Cardiac muscle cell (in vitro differentiated cells and primary cell): ENCODE measurements around the gene WDR43. TPM values are rescaled to one million over a fixed set of nuclear protein-coding genes. Genes with fewer than 3 reads are reported as not detected.

Experiments
- DNase-seq, 2 donors: peaks; one replicate each; pipeline versions ENCODE4 v3.0.0 to v3.0.0-alpha.2; 2010 to 2017; ENCODE audit warnings: low read depth in 1 of 2, low spot score in 1 of 2
- H3K27ac ChIP-seq: fragments of 200-600 bp; sonication (generic); 2 replicates; pipeline ENCODE4 v1.5.1; 2016
- H3K27me3 ChIP-seq: fragments of 200-600 bp; sonication (generic); 2 replicates; pipeline ENCODE4 v1.6.0; 2016; ENCODE audit warnings: control low read depth
- H3K36me3 ChIP-seq: fragments of 200-600 bp; sonication (generic); 2 replicates; pipeline ENCODE4 v1.5.1; 2016; ENCODE audit warnings: control low read depth
- H3K4me1 ChIP-seq: fragments of 200-600 bp; sonication (generic); 2 replicates; pipeline ENCODE4 v1.8.1; 2017; ENCODE audit warnings: low read depth, mild to moderate bottlenecking, mixed run types
- H3K4me3 ChIP-seq: fragments of 200-600 bp; sonication (generic); 2 replicates; pipeline ENCODE4 v1.5.1; 2016; ENCODE audit warnings: mild to moderate bottlenecking
- H3K9me3 ChIP-seq: fragments of 200-600 bp; sonication (generic); 2 replicates; pipeline ENCODE4 v1.5.1; 2017; ENCODE audit warnings: low read depth, mild to moderate bottlenecking, control low read depth
- CTCF ChIP-seq: IDR thresholded peaks from 2 replicates; pipeline ENCODE4 v1.5.1; 2012; ENCODE audit warnings: low read depth, mild to moderate bottlenecking, low read length
- polyA plus RNA-seq: library from polyadenylated mRNA; unstranded; fragments of >200 nt; fragmentation: Nextera tagmentation; extraction: Ambion mirVana; gene quantifications from 2 replicates; pipeline ENCODE4 v1.2.1, GENCODE V29; 2016
- total RNA-seq: library from RNA; depleted of rRNA; stranded (reverse); fragments of >200 nt; gene quantifications from 2 replicates; pipeline ENCODE4 v1.2.3, GENCODE V29; 2016

WDR43 gene
- total and polyA plus RNA-seq, 2 experiments from 2014 or later = 16.9 to 34.1 TPM

- Histone ChIP-seq H3K4me1 (no peaks in the 10 kb centered on the region), H3K4me3 (no peak overlapping the region), H3K36me3 (peaks cover 75% of the 10 kb centered on the region), H3K9me3 (no peaks in the 10 kb centered on the region), H3K27me3 (no peaks in the 10 kb centered on the region), H3K27ac (no peak overlapping the region)
- TF ChIP-seq CTCF = no peak
- DNase-seq = no peak
Observed at GRCh38 chr2:28929581-28929980, 35.1 kb downstream of the WDR43 start.

GRCh38 chr2:28930205-28930604, 35.7 kb downstream of the WDR43 start:
- Histone ChIP-seq H3K9me3 (no peaks in the 10 kb centered on the region), H3K27ac (no peak overlapping the region), H3K27me3 (no peaks in the 10 kb centered on the region), H3K36me3 (peaks cover 82% of the 10 kb centered on the region), H3K4me1 (no peaks in the 10 kb centered on the region), H3K4me3 (no peak overlapping the region)
- no peak for TF ChIP-seq CTCF
- DNase-seq = no peak

GRCh38 chr2:28934769-28935168, 40.3 kb downstream of the WDR43 start:
- no peaks in the 10 kb centered on the region for H3K9me3 ChIP-seq
- no peak for TF ChIP-seq CTCF
- H3K4me3 ChIP-seq = no peak overlapping the region
- H3K27me3 ChIP-seq = no peaks in the 10 kb centered on the region
- no peak overlapping the region for H3K27ac ChIP-seq
- DNase-seq = no peak
- H3K36me3 ChIP-seq = peaks cover 54% of the 10 kb centered on the region
- H3K4me1 ChIP-seq = no peaks in the 10 kb centered on the region

GRCh38 chr2:28941008-28941407, 46.5 kb downstream of the WDR43 start:
- TF ChIP-seq CTCF = no peak
- Histone ChIP-seq H3K4me3 (no peak overlapping the region), H3K36me3 (peaks cover 29% of the 10 kb centered on the region), H3K27me3 (no peaks in the 10 kb centered on the region), H3K27ac (no peak overlapping the region), H3K9me3 (no peaks in the 10 kb centered on the region), H3K4me1 (no peaks in the 10 kb centered on the region)
- DNase-seq = no peak

- Histone ChIP-seq H3K36me3 (peaks cover 37% of the 10 kb centered on the region), H3K27me3 (no peaks in the 10 kb centered on the region)
- no peak for TF ChIP-seq CTCF
Observed at GRCh38 chr2:28944535-28945248, 50.2 kb downstream of the WDR43 start.

More at GRCh38 chr2:28944535-28945248, 50.2 kb downstream of the WDR43 start:
- DNase-seq = no peak
- Histone ChIP-seq H3K4me1 (no peaks in the 10 kb centered on the region), H3K27ac (no peak overlapping the region), H3K4me3 (no peak overlapping the region), H3K9me3 (no peaks in the 10 kb centered on the region)
